ENCODE results near the gene BIK. TPM values are rescaled to one million over a fixed set of nuclear protein-coding genes. Genes with fewer than 3 reads are reported as not detected.

The BIK gene
- total RNA-seq, 6 donors from 2014 or later, result 2.3 to 6.2 (median 2.7) TPM; not detected in 2

DNA sequence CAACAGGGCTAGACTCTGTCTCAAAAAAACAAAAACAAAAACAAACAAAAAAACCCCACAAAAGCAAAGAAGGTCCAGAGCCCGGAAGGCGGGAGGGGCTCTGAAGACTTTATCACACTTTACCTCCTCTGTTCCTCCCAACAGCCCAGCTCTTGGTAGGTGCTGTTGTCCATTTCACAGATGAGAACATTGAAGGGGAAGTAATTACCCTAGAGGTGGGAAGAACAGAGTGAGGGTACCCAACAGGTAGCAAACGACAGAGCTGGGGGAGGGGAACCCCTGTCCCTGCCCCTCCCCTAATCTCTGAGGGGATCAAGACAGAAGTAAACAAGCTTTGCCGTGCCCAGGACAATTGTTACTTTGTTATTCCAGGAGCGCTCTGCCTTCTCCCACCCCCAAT lies 1.0 kb upstream of the BIK start:
- Histone ChIP-seq H3K4me3 (no peak overlapping the region), H3K4me1 (peaks cover 14 to 31% (median 19%) of the 10 kb centered on the region in 4 donors), H3K27me3 (no peaks in the 10 kb centered on the region), H3K36me3 (no peaks in the 10 kb centered on the region), H3K27ac (no peak overlapping the region), H3K9me3 (no peaks in the 10 kb centered on the region)
- WGBS, 2 donors, result 52 to 65% methylated on average over 5 of the region's 5 CpGs
- DNase-seq (no peak), ATAC-seq (ENCODE audit: low FRiP score in 2 of 2) (no peak)
- TF ChIP-seq EP300 (IDR thresholded peaks at IDR 0.05) (no peak), POLR2AphosphoS5 (IDR thresholded peaks at IDR 0.05) (no peak), POLR2A (IDR thresholded peaks at IDR 0.05) (no peak)
- TF ChIP-seq, protein P1, sequence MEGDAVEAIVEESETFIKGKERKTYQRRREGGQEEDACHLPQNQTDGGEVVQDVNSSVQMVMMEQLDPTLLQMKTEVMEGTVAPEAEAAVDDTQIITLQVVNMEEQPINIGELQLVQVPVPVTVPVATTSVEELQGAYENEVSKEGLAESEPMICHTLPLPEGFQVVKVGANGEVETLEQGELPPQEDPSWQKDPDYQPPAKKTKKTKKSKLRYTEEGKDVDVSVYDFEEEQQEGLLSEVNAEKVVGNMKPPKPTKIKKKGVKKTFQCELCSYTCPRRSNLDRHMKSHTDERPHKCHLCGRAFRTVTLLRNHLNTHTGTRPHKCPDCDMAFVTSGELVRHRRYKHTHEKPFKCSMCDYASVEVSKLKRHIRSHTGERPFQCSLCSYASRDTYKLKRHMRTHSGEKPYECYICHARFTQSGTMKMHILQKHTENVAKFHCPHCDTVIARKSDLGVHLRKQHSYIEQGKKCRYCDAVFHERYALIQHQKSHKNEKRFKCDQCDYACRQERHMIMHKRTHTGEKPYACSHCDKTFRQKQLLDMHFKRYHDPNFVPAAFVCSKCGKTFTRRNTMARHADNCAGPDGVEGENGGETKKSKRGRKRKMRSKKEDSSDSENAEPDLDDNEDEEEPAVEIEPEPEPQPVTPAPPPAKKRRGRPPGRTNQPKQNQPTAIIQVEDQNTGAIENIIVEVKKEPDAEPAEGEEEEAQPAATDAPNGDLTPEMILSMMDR (IDR thresholded peaks at IDR 0.05), result no peak

DNA sequence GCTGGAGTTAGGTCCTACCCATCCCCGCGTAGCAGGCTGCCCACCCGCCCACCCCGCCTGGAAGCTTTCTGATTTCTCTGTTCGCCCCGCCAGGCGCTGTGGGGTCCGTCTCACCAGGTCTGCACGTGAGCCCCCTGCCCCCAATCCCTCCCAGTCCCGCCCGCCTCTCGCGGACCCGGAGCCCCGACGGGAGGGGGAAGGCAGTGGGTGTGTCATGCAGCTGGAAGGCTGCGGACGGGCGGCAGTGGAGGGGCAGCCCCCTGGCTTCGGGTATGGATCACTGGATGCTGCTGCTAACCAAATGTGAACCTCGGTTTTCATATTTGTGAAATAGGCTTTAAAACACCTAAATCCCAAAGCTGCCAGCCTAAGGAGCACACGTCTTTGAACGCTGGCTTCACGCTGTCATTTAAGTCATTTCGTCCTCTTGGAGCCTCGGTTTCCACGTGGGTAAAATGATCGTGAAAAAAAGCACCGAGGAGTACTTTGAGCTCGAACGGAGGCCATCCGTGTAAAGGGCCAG lies 568 bp upstream of the BIK start:
- H3K27me3 ChIP-seq, result no peaks in the 10 kb centered on the region
- peak in 1 of 2 donors; percentile 5 for ATAC-seq (ENCODE audit: low FRiP score in 2 of 2)
- H3K4me3 ChIP-seq, result peak overlapping the region in 3 of 4 donors; percentile 62 to 79 (median 71)
- DNase-seq, result no peak
- peaks cover 14 to 31% (median 23%) of the 10 kb centered on the region in 4 donors for H3K4me1 ChIP-seq
- 5 to 19% methylated on average over 12 to 32 of the region's 32 CpGs for WGBS, 2 donors
- H3K27ac ChIP-seq, result peak overlapping the region in 2 of 4 donors; percentile 30 to 79
- H3K36me3 ChIP-seq, result no peaks in the 10 kb centered on the region
- H3K9me3 ChIP-seq, result no peaks in the 10 kb centered on the region
- TF ChIP-seq POLR2AphosphoS5 (IDR thresholded peaks at IDR 0.05) (no peak), EP300 (IDR thresholded peaks at IDR 0.05) (no peak), POLR2A (IDR thresholded peaks at IDR 0.05) (no peak)
- TF ChIP-seq, protein P1 (IDR thresholded peaks at IDR 0.05), result no peak

DNA sequence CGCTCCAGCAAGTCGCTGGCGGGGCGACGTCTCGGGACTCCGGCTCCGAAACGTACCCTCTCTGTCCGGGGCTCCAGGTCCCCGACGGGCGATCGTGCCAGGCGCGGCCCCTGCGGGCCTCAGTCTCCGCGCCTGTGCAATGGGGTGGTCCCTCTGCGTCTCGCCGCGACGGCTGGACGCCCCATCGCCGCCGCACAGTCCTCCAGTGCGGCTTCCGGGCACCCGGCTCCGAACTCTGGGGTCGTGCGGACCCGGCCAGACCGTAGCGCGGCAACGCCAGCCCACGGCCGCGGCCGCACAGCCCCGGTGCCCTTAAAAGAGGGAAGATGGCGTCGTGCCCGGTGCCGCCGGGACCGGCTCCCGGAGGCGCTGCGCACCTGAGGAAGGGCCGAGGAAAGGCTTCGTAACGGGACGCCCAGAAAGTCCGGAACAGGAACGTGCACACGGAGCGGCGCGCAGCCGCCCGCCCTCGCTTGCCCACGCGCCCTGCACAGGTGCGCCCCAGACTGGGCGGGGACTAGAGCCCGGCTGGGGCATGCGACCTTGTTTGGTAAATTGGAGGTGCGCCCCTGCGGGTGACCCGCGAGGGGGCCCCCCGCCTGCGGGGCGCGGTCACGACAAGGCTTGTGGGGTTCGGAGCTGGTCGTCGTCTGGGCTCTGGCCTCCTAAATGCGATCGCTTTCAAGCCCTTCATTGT lies 525 bp downstream of the BIK start:
- H3K9me3 ChIP-seq, result no peaks in the 10 kb centered on the region
- H3K36me3 ChIP-seq, result no peaks in the 10 kb centered on the region
- 6 to 14% methylated on average over 18 to 32 of the region's 86 CpGs for WGBS, 2 donors
- ATAC-seq (ENCODE audit: low FRiP score in 2 of 2), result peak; percentile 50 to 81
- no peaks in the 10 kb centered on the region for H3K27me3 ChIP-seq
- peak overlapping the region; percentile 27 to 79 (median 66) for H3K4me3 ChIP-seq
- DNase-seq, result peak; percentile 64 to 91
- TF ChIP-seq POLR2AphosphoS5 (IDR thresholded peaks at IDR 0.05) (no peak), POLR2A (IDR thresholded peaks at IDR 0.05) (peak in 1 of 4 donors; percentile 22), EP300 (IDR thresholded peaks at IDR 0.05) (no peak)
- TF ChIP-seq, protein P1 (IDR thresholded peaks at IDR 0.05), result peak in 1 of 6 experiments; percentile 3
- H3K4me1 ChIP-seq, result peaks cover 14 to 31% (median 24%) of the 10 kb centered on the region in 4 donors
- peak overlapping the region in 2 of 4 donors; percentile 30 to 79 for H3K27ac ChIP-seq

DNA sequence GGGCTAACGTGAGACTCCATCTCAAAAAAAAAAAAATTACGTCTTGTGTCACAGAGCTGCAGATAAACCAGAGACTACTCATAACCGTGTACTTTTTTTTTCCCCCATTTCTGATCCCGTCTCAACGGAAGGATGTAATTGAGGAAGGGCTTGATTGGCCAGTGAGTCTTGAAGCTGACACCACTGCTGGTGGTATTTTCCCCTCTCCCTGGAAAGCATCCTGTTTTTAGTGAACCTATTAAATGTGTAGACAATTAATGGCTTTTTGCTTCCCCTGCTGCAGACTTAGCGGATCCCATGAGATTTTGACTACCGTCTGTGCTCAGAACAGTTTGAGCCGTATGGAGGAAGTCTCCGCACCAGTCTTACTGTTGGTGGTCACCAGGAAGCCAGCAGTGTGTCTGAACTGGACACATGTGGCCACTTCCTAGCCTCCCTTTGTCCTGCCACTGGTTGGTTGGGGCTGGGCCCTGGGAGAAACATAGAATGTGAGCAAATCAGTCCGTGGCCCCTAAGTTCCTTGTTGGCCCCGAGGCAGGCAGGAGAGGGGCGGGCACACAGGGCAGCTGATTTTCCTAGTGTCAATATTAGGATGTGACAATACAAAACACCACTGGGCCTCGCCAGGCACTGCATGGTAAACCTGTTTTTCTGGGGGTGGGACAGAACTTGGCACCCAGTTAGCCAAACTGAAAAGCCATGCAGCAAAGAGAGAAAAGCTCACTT lies 3.1 kb downstream of the BIK start:
- WGBS, 2 donors, result 46 to 54% methylated on average over 13 of the region's 13 CpGs
- no peaks in the 10 kb centered on the region for H3K36me3 ChIP-seq
- H3K9me3 ChIP-seq, result no peaks in the 10 kb centered on the region
- no peaks in the 10 kb centered on the region for H3K27me3 ChIP-seq
- H3K4me3 ChIP-seq, result no peak overlapping the region
- TF ChIP-seq POLR2A (IDR thresholded peaks at IDR 0.05), result no peak
- TF ChIP-seq, protein P1 (IDR thresholded peaks at IDR 0.05), result no peak
- no peak for TF ChIP-seq EP300 (IDR thresholded peaks at IDR 0.05)
- no peak for TF ChIP-seq POLR2AphosphoS5 (IDR thresholded peaks at IDR 0.05)
- H3K27ac ChIP-seq, result no peak overlapping the region
- H3K4me1 ChIP-seq, result peaks cover 14 to 37% (median 26%) of the 10 kb centered on the region in 4 donors
- DNase-seq (no peak), ATAC-seq (ENCODE audit: low FRiP score in 2 of 2) (no peak)

All from upper lobe of left lung (tissue), 6 donors.